Upper lobe of right lung (tissue), 1 donor: ENCODE data around the gene EHD3. TPM values are rescaled to one million over a fixed set of nuclear protein-coding genes. Genes with fewer than 3 reads are reported as not detected.

Experiments used
- ATAC-seq: fragments of 200-7000 bp; cut with Tn5 transposase; one replicate; pipeline ENCODE4 v1.9.1; 2020; ENCODE audit warnings: mild to moderate bottlenecking, moderate library complexity
- DNase-seq: peaks from one replicate; pipeline ENCODE4 v3.0.0-alpha.2; 2020
- H3K27ac ChIP-seq: fragments of 200-600 bp; one replicate; pipeline ENCODE4 v1.8.0; 2022
- H3K27me3 ChIP-seq: fragments of 200-600 bp; one replicate; pipeline ENCODE4 v1.8.0; 2022; ENCODE audit warnings: mild to moderate bottlenecking
- H3K36me3 ChIP-seq: fragments of 200-600 bp; one replicate; pipeline ENCODE4 v1.8.0; 2022
- H3K4me1 ChIP-seq: fragments of 200-600 bp; one replicate; pipeline ENCODE4 v1.8.0; 2022
- H3K4me3 ChIP-seq: fragments of 200-600 bp; one replicate; pipeline ENCODE4 v1.8.0; 2022; ENCODE audit warnings: mild to moderate bottlenecking
- H3K9me3 ChIP-seq: fragments of 200-600 bp; one replicate; pipeline ENCODE4 v1.8.0; 2022
- intact Hi-C: fragments of 100-400 bp; cut with DNase I; formaldehyde crosslinking; loops from one replicate; pipeline ENCODE4 v1.11.0; 2022
- total RNA-seq: library from RNA; stranded (reverse); fragmentation: NEBNext Ultra II Directional; extraction: Animal tissue kit (Norgen Biotek cat#: 25700); gene quantifications from one replicate; pipeline ENCODE4 v1.2.1, GENCODE V29; 2021
- TF ChIP-seq, protein P1 (sequence below): fragments of 200-600 bp; IDR thresholded peaks from one replicate; pipeline ENCODE4 v1.8.0; 2022; ENCODE audit warnings: antibody characterized with exemption
- donor health status: DM: no; HTN: yes; CAD: no; lungs with severe emphysema.

Gene EHD3
- total RNA-seq, 1 donor from 2014 or later = 13.0 TPM

DNA sequence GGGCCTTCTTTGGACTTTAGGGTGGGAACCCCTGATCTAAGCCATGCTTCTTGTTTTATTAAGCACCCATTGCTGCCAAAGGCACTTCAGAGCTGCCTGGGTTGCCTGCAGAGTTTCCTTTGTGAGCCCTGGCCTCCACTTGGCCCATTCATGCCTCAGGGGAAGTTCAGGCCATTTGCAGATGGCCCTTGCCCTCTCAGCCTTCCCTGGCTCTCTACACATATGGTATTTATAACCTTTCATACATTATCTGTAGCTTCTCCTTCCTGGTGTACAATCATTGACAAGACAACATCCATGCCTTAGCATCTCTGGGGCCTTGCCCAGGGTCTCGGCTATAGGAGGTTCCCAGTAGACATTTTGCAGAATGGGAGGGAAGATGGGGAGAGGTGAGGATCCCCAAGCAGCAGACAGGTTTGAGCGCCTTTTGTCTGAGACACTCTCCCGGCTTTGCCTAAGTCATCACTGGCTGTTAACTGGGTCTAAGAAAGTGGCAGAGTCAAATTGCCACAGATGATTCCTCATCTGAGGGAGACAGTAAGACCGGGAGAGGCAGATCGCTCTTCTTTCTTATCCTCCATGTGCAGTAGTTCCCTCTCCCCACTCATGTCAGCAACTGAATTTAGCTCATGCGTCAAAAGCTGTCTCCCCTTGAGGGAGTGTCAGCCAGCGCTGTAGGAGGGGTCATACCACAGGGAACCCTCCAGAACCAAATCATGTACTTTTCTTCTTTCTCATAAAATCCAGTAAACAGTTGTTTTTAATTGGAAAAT is 2.7 kb downstream of the EHD3 start:
- TF ChIP-seq, protein P1, sequence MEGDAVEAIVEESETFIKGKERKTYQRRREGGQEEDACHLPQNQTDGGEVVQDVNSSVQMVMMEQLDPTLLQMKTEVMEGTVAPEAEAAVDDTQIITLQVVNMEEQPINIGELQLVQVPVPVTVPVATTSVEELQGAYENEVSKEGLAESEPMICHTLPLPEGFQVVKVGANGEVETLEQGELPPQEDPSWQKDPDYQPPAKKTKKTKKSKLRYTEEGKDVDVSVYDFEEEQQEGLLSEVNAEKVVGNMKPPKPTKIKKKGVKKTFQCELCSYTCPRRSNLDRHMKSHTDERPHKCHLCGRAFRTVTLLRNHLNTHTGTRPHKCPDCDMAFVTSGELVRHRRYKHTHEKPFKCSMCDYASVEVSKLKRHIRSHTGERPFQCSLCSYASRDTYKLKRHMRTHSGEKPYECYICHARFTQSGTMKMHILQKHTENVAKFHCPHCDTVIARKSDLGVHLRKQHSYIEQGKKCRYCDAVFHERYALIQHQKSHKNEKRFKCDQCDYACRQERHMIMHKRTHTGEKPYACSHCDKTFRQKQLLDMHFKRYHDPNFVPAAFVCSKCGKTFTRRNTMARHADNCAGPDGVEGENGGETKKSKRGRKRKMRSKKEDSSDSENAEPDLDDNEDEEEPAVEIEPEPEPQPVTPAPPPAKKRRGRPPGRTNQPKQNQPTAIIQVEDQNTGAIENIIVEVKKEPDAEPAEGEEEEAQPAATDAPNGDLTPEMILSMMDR = no peak
- Histone ChIP-seq H3K9me3 (no peaks in the 10 kb centered on the region), H3K4me1 (peaks cover 6% of the 10 kb centered on the region), H3K27ac (no peak overlapping the region), H3K4me3 (no peak overlapping the region), H3K36me3 (no peaks in the 10 kb centered on the region), H3K27me3 (no peaks in the 10 kb centered on the region)
- DNase-seq (no peak), ATAC-seq (no peak)
- intact Hi-C loops = no loop called here

DNA sequence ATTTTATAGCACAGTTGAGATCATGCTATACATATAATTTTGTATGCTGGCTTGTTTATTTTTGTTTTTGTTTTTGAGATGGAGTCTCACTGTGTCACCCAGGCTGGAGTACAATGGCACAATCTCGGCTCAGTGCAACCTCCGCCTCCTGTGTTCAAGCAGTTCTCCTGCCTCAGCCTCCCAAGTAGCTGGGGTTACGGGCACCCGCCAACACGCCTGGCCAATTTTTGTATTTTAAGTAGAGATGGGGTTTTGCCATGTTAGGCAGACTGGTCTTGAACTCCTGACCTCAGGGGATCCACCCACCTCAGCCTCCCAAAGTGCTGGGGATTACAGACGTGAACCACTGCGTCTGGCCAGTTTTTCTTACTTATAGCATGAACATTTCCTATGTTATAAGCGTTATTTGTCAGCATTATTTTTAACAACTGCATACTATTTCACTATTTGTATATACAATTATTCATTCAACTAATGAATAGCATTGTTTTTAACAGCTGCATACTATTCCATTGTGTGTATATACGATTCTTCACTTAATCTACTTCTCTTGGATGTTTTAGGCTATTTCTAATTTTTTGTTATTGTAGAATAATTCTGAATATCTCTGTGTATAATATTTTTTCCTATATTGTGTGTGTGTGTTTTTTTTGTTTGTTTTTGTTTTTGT is 3.5 kb downstream of the EHD3 start:
- Histone ChIP-seq H3K27ac (no peak overlapping the region), H3K36me3 (no peaks in the 10 kb centered on the region), H3K27me3 (no peaks in the 10 kb centered on the region), H3K4me1 (peaks cover 6% of the 10 kb centered on the region), H3K4me3 (no peak overlapping the region), H3K9me3 (no peaks in the 10 kb centered on the region)
- DNase-seq (no peak), ATAC-seq (no peak)
- TF ChIP-seq, protein P1 = no peak
- intact Hi-C loops = no loop called here

DNA sequence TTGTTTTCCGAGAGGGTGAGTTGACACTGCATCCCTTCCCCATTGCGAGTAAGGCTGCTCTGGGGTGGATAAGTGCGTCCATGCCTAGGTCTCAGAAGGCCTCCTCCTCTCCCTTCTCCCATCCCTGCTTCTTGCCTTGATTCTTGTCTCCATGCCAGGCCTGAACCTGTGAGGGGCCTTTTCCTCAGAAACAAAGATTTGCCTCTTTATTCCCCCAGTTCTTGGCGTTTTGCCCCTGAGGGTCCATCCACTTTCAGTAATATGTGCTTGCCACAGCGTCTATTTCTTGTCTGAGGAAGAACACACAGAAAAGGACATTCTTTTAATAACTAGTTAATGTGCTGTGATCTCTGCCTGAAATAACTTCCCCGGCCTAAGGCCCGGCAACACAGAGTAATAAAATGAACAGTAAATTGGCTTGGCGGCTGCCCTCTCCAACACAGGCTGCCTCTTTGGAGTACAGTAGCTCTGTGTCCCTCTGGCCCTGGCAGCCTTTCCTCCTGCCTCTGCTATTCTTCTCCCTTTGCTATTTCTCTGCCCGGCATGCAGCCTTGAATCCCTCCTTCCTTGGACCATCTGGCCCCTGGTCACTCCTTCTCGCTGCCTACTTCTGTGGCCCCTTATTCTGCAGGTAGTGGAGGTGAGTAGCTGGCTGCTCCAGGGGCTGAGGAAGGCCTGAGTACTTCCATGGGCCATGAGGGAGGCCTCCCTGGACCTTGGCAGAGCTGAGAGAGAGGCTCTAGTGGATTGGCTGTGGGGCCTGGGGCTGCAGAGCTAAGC is 4.4 kb downstream of the EHD3 start:
- no peaks in the 10 kb centered on the region for H3K9me3 ChIP-seq
- no peaks in the 10 kb centered on the region for H3K27me3 ChIP-seq
- no peak overlapping the region for H3K4me3 ChIP-seq
- ATAC-seq (no peak), DNase-seq (no peak)
- H3K27ac ChIP-seq = no peak overlapping the region
- intact Hi-C loops = no loop called here
- H3K36me3 ChIP-seq = no peaks in the 10 kb centered on the region
- TF ChIP-seq, protein P1 = no peak
- peaks cover 6% of the 10 kb centered on the region for H3K4me1 ChIP-seq

- intact Hi-C loops = no loop called here
- H3K27ac ChIP-seq = no peak overlapping the region
- no peak for DNase-seq
Measured at GRCh38 chr2:31238906-31239592, 5.1 kb downstream of the EHD3 start.

More at GRCh38 chr2:31238906-31239592, 5.1 kb downstream of the EHD3 start:
- Histone ChIP-seq H3K4me1 (peaks cover 6% of the 10 kb centered on the region), H3K27me3 (no peaks in the 10 kb centered on the region), H3K9me3 (no peaks in the 10 kb centered on the region), H3K36me3 (no peaks in the 10 kb centered on the region), H3K4me3 (no peak overlapping the region)
- ATAC-seq = no peak
- TF ChIP-seq, protein P1 = no peak
